ENCODE measurements around the gene RELN. TPM values are rescaled to one million over a fixed set of nuclear protein-coding genes. Genes with fewer than 3 reads are reported as not detected.

The RELN gene
- total and polyA plus RNA-seq, 3 donors from 2014 or later = 3.8 to 5.8 (median 5.2) TPM

DNA sequence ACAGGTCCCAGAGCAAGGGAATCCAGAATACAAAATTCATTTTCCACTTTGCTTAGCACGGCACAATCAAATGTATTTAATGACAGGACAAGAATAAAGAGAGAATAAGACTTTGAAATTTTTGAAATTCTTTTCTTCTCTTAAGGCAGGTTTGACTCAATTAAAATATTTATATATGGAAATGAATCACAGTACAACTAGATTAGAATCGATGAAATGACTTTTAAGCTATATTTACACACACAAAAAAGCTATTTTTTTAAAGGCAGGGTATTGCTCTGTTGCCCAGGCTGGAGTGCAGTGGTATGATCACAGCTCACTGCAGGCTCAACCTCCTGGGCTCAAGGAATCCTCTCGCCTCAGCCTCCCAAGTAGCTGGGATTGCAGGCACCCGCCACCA, 278.0 kb downstream of the RELN start:
- no peaks in the 10 kb centered on the region for H3K27me3 ChIP-seq
- DNase-seq = no peak
- 83 to 85% methylated on average over 4 of the region's 4 CpGs for WGBS, 2 donors
- intact Hi-C loops (cut with DNase I; ENCODE audit: low total_unique reads) = no loop called here
- H3K9me3 ChIP-seq = no peaks in the 10 kb centered on the region
- H3K4me3 ChIP-seq = no peak overlapping the region
- no peak overlapping the region for H3K27ac ChIP-seq
- no peaks in the 10 kb centered on the region for H3K36me3 ChIP-seq (ENCODE audit: low read depth, missing control alignments)
- no peaks in the 10 kb centered on the region for H3K4me1 ChIP-seq
- TF ChIP-seq CTCF (IDR thresholded peaks at IDR 0.05) = no peak
- TF ChIP-seq POLR2A (IDR thresholded peaks at IDR 0.05) = no peak

- no peak for TF ChIP-seq CTCF (IDR thresholded peaks at IDR 0.05)
- TF ChIP-seq POLR2A (IDR thresholded peaks at IDR 0.05) = no peak
- WGBS, 2 donors = 57 to 79% methylated on average over 2 of the region's 2 CpGs
- Histone ChIP-seq H3K27me3 (no peaks in the 10 kb centered on the region), H3K4me1 (no peaks in the 10 kb centered on the region), H3K9me3 (no peaks in the 10 kb centered on the region), H3K4me3 (no peak overlapping the region), H3K27ac (no peak overlapping the region), H3K36me3 (ENCODE audit: low read depth, missing control alignments) (no peaks in the 10 kb centered on the region)
- DNase-seq = no peak
- intact Hi-C loops (cut with DNase I; ENCODE audit: low total_unique reads) = no loop called here
Measured at GRCh38 chr7:103710247-103710646, 279.2 kb downstream of the RELN start.

DNA sequence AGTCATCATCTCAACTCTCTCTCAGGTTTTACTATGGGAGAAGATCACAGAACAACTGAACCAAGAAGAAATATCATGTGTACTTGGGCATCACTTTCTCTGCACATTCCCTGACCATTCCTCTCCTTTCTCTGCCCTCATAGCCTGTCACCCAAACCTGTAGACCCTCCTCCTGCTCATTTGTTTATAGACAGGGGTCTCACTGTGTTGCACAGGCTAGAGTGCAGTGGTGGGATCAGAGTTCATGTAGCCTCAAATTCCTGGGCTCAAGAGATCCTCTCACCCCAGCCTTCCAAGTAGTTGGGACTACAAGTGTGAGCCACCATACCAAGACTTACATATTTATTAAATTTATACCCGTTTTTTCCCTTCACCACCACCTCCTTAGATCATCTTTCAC, 282.7 kb downstream of the RELN start:
- H3K27ac ChIP-seq = no peak overlapping the region
- no peak overlapping the region for H3K4me3 ChIP-seq
- WGBS, 2 donors = 59 to 74% methylated on average over 1 of the region's 1 CpG
- no peaks in the 10 kb centered on the region for H3K4me1 ChIP-seq
- no peaks in the 10 kb centered on the region for H3K9me3 ChIP-seq
- DNase-seq = no peak
- intact Hi-C loops (cut with DNase I; ENCODE audit: low total_unique reads) = no loop called here
- H3K36me3 ChIP-seq (ENCODE audit: low read depth, missing control alignments) = no peaks in the 10 kb centered on the region
- no peaks in the 10 kb centered on the region for H3K27me3 ChIP-seq
- no peak for TF ChIP-seq CTCF (IDR thresholded peaks at IDR 0.05)
- TF ChIP-seq POLR2A (IDR thresholded peaks at IDR 0.05) = no peak

- 81 to 89% methylated on average over 3 of the region's 3 CpGs for WGBS, 2 donors
Measured at GRCh38 chr7:103705542-103705941, 283.9 kb downstream of the RELN start.

More at GRCh38 chr7:103705542-103705941, 283.9 kb downstream of the RELN start:
- no peak overlapping the region for H3K4me3 ChIP-seq
- H3K27me3 ChIP-seq = no peaks in the 10 kb centered on the region
- intact Hi-C loops (cut with DNase I; ENCODE audit: low total_unique reads) = no loop called here
- H3K9me3 ChIP-seq = no peaks in the 10 kb centered on the region
- H3K4me1 ChIP-seq = no peaks in the 10 kb centered on the region
- no peak for TF ChIP-seq POLR2A (IDR thresholded peaks at IDR 0.05)
- TF ChIP-seq CTCF (IDR thresholded peaks at IDR 0.05) = no peak
- H3K36me3 ChIP-seq (ENCODE audit: low read depth, missing control alignments) = no peaks in the 10 kb centered on the region
- DNase-seq = no peak
- no peak overlapping the region for H3K27ac ChIP-seq

Measured in testis (tissue), 3 donors.